ENCODE data around the gene TPBGL. TPM values are rescaled to one million over a fixed set of nuclear protein-coding genes. Genes with fewer than 3 reads are reported as not detected.

TPBGL gene
- polyA plus RNA-seq, 4 donors = 0.14 to 0.25 (median 0.19) TPM

GRCh38 chr11:75245356-75246005 is 4.9 kb downstream of the TPBGL start:
- no peak for DNase-seq (ENCODE audit: low read depth in 4 of 4, low spot score in 3 of 4)

GRCh38 chr11:75246006-75246670 is 5.6 kb downstream of the TPBGL start:
- DNase-seq (ENCODE audit: low read depth in 4 of 4, low spot score in 3 of 4) = no peak

- no peak for DNase-seq (ENCODE audit: low read depth in 4 of 4, low spot score in 3 of 4)
Measured at GRCh38 chr11:75246671-75247350, 6.2 kb downstream of the TPBGL start.

- DNase-seq (ENCODE audit: low read depth in 4 of 4, low spot score in 3 of 4) = no peak
Measured at GRCh38 chr11:75248924-75249256, 8.3 kb downstream of the TPBGL start.

- DNase-seq (ENCODE audit: low read depth in 4 of 4, low spot score in 3 of 4) = no peak
Measured at GRCh38 chr11:75249704-75250103, 9.1 kb downstream of the TPBGL start.

GRCh38 chr11:75254326-75254725 is 13.8 kb downstream of the TPBGL start:
- DNase-seq (ENCODE audit: low read depth in 4 of 4, low spot score in 3 of 4) = no peak

GRCh38 chr11:75260396-75261170 is 20.0 kb downstream of the TPBGL start:
- DNase-seq (ENCODE audit: low read depth in 4 of 4, low spot score in 3 of 4) = no peak

GRCh38 chr11:75261902-75262361 is 21.4 kb downstream of the TPBGL start:
- no peak for DNase-seq (ENCODE audit: low read depth in 4 of 4, low spot score in 3 of 4)

- no peak for DNase-seq (ENCODE audit: low read depth in 4 of 4, low spot score in 3 of 4)
Measured at GRCh38 chr11:75262436-75262835, 21.9 kb downstream of the TPBGL start.

GRCh38 chr11:75262961-75263852 is 22.6 kb downstream of the TPBGL start:
- DNase-seq (ENCODE audit: low read depth in 4 of 4, low spot score in 3 of 4) = no peak

GRCh38 chr11:75263944-75264349 is 23.4 kb downstream of the TPBGL start:
- no peak for DNase-seq (ENCODE audit: low read depth in 4 of 4, low spot score in 3 of 4)

GRCh38 chr11:75264356-75264755 is 23.8 kb downstream of the TPBGL start:
- DNase-seq (ENCODE audit: low read depth in 4 of 4, low spot score in 3 of 4) = no peak

- DNase-seq (ENCODE audit: low read depth in 4 of 4, low spot score in 3 of 4) = no peak
Measured at GRCh38 chr11:75264971-75265370, 24.4 kb downstream of the TPBGL start.

GRCh38 chr11:75265851-75266531 is 25.4 kb downstream of the TPBGL start:
- DNase-seq (ENCODE audit: low read depth in 4 of 4, low spot score in 3 of 4) = no peak

- no peak for DNase-seq (ENCODE audit: low read depth in 4 of 4, low spot score in 3 of 4)
Measured at GRCh38 chr11:75267171-75267970, 26.8 kb downstream of the TPBGL start.

GRCh38 chr11:75268626-75269366 is 28.2 kb downstream of the TPBGL start:
- no peak for DNase-seq (ENCODE audit: low read depth in 4 of 4, low spot score in 3 of 4)

- no peak for DNase-seq (ENCODE audit: low read depth in 4 of 4, low spot score in 3 of 4)
Measured at GRCh38 chr11:75269367-75269660, 28.7 kb downstream of the TPBGL start.

- DNase-seq (ENCODE audit: low read depth in 4 of 4, low spot score in 3 of 4) = no peak
Measured at GRCh38 chr11:75269896-75270295, 29.3 kb downstream of the TPBGL start.
